Subcutaneous adipose tissue (tissue), 4 donors: ENCODE results near the gene RFPL2. TPM values are rescaled to one million over a fixed set of nuclear protein-coding genes. Genes with fewer than 3 reads are reported as not detected.

ENCODE experiments used
- small RNA-seq: library from RNA; depleted of rRNA; stranded (forward); fragments of <200 nt; gene quantifications from one replicate; pipeline ENCODE3, GENCODE V24; 2016
- total RNA-seq, 4 donors: library from RNA; depleted of rRNA; stranded (reverse); fragments of >200 nt; gene quantifications; one replicate each; pipeline ENCODE4 v1.1.0, GENCODE V29; 2016
- TF ChIP-seq, protein P1 (sequence below): fragments of 450-650 bp; IDR thresholded peaks from one replicate; pipeline ENCODE4 v1.5.1; 2016; ENCODE audit warnings: low read depth, mild to moderate bottlenecking, control low read depth, antibody characterized with exemption, moderate library complexity

Gene RFPL2
- total RNA-seq, 4 donors from 2014 or later: 0.68 TPM; not detected in 3

DNA sequence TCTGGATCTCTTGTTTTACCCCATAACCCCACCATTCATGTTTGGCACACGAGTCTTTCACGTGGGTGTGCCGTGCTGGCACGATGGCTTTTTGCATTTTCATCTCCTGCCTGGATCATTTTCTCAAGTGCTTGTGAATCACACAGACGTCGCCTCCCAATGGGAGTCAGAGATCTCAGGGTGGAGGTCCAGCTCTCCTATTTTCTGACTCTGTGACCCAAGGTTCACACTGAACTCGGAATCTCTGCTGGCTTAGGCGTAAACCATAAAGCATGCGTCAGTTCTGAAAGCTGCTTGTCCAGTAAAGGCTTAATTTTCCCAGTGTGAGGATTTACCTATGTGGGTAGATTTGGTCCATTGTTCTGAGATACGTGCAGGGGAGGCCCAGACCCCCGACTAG is 29.8 kb downstream of the RFPL2 start:
- TF ChIP-seq, protein P1, sequence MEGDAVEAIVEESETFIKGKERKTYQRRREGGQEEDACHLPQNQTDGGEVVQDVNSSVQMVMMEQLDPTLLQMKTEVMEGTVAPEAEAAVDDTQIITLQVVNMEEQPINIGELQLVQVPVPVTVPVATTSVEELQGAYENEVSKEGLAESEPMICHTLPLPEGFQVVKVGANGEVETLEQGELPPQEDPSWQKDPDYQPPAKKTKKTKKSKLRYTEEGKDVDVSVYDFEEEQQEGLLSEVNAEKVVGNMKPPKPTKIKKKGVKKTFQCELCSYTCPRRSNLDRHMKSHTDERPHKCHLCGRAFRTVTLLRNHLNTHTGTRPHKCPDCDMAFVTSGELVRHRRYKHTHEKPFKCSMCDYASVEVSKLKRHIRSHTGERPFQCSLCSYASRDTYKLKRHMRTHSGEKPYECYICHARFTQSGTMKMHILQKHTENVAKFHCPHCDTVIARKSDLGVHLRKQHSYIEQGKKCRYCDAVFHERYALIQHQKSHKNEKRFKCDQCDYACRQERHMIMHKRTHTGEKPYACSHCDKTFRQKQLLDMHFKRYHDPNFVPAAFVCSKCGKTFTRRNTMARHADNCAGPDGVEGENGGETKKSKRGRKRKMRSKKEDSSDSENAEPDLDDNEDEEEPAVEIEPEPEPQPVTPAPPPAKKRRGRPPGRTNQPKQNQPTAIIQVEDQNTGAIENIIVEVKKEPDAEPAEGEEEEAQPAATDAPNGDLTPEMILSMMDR: no peak

DNA sequence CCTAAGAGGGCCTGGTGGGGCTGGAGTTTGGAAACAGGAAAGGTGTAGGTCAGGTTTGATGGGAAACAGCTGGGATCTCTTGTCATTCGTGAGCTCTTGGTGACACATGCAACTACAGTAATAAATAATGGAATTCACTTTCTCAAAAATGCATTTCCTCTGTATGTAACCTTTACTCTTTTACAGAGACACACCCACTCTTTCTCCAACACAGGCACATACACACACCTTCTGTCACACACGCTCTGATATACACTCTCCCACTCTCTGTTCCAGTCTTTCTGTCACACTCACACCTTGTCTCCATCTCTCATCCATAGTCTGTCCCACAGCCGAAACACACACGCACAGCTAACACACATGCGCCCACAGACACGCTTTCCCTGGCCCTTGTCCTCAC is 39.2 kb downstream of the RFPL2 start:
- TF ChIP-seq, protein P1: no peak

DNA sequence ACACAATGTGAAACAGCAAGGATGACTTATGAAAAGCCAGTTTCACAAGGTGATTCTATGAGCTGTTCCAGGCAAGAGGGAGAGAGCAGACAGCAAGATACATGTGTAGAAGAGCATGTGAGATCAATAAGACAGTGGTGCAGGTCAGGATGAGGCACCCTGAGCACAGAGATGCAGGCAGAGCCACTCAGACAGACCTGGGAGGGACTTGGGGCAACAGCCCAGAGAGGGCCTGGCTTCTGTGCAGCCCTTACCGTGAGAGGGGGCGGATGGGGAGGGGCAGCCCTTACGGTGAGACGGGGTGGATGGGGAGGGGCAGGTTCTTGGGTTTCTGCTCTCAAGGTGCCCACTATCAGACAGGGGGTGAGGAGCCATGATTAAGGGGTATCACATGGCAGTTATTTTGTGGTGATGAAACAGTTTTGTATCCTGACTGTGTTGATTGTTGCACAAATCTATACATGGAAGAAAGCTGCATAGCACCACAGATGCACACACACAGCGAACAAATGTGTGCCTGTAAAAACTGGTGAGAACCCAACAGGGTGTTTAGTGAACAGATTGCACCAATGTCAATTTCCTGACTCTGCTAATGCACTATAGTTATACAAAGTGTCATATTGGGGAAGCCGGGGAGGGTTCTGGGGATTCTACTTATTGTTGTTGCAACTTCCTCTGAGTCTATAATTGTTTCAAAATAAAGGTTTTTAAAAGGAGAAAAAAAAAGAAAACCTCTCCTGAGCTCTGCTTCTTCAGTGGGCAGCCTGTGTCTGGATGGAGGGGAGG is 40.6 kb downstream of the RFPL2 start:
- TF ChIP-seq, protein P1: no peak

DNA sequence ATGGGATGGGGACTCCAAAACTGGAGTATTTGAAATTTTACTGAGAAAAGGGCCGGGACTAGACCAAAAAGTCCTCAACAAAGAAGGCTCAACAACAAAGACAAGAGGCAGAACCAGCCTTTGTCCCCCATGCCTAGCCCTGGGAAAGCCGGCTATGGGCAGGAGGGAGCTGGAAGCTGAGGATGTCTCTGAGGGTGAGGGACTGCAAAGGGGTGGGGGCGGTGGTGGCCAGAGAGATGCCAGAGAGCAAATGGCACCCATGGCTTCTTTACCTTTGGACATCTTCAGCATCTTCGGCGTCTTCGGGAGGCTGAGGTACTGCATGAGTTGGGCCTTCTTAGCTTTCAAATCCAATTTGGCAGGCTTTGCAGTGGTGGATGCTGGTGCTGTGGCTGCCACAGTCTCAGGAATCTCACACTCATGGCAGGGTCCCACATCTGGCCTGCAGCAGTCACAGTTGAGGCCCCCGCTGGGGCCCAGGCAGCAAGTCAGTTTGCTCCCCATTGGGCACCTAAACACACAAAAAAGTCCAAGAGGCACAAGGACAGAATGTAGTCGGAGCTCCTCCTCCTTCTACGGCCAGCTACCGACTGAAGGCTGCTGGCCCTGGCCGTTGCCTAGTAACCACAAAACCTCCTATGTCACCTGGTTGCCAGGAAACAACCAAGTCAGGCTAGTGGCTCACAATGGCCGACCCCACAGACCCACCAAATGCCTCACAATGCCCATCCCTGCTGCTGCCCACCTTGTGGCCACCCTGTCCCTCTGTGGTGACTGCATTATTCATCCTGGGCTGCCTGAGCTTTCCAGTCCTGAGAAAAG is 46.0 kb downstream of the RFPL2 start, which contains the start of gene C22orf42:
Gene C22orf42, minus strand, starts transcription at position 592 of the 822 bp plus-strand sequence. Its CDS starts 88 bp downstream, at position 504.
- TF ChIP-seq, protein P1: no peak

DNA sequence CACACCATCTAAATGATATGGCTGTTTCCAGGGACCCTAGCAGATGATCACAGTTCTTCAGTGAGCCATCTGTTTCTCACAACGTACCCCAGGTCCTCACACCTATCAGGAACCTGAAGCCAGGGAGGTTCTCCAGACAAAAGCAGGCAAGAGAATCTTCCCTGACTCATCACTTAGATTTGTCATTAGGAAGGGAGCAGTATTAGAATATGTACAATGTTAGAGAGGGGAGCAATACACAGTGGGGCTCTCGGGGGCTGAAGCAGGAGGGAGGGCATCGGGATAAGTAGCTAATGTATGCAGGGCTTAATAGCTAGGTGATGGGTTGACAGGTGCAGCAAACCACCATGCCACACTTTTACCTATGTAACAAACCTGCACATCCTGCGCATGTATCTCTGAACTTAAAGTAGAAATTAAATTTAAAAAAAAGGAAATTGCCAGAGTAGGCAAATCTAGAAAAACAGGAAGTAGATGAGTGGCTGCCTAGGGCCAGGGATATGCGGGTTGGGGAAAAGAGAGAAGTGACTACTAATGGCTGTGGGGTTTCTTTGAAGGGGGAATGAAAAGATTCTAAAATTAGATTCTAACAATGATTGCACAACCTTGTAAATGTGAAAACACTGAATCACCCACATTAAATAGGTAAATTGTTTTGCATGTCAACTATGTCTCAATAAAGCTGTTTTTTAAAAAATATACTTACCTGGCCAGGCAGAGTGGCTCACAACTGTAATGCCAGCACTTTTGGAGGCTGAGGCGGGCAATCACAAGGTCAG is 60.2 kb downstream of the RFPL2 start:
- TF ChIP-seq, protein P1: no peak

DNA sequence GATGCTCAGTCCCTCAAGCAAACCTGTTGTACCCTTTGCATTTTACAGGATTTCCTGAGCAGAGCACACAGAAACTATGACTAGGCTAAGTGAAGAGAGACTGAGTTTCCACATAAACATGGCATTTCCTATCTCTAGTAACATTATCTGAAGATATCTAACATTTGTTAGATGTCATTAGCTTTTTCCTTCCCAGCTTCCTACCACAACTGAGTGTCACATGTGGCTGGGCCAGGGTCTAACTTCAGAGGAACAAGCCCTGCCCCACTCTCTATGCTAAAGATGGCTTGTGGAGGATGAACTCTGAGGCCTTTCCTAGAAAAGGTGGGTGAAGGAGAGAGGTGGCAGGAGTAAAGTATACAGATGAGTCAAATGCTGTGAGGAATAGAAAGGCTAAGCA is 62.3 kb downstream of the RFPL2 start:
- TF ChIP-seq, protein P1: no peak

Small RNAs within 50 kb of the gene (small RNA-seq; reads per million reads assigned to genes)
- not detected for gene RF02171

Other genes starting within 250 kb of the RFPL2 start
- not detected for gene SLC5A1, start 161.8 kb downstream of the RFPL2 start, total RNA-seq
- gene C22orf42, start 45.8 kb downstream of the RFPL2 start, total RNA-seq: not detected
- 1 to 10 TPM in 1 of 4 donors, under 1 TPM in 2, not detected in 1; 0.34 to 3.4 (median 0.98) TPM for gene SLC5A4, start 50.3 kb upstream of the RFPL2 start, total RNA-seq
- not detected for gene RFPL3, start 152.8 kb upstream of the RFPL2 start, total RNA-seq
- gene RTCB, start 207.2 kb upstream of the RFPL2 start, total RNA-seq: 10 to 100 TPM; 45.2 to 95.1 (median 62.1) TPM